NB4 (cell line): ENCODE results near the gene USP24.

Experiments used
- CTCF ChIP-seq: IDR thresholded peaks from one replicate; pipeline ENCODE4 v1.5.1; 2012; ENCODE audit warnings: low read depth, low read length
- POLR2A ChIP-seq: IDR thresholded peaks from 2 replicates; pipeline ENCODE4 v1.6.1; 2011; ENCODE audit warnings: mild to moderate bottlenecking; ENCODE audit not compliant: insufficient read length; ENCODE audit errors: extremely low read depth

- TF ChIP-seq CTCF: no peak
- TF ChIP-seq POLR2A: no peak
These were observed 141.8 kb downstream of the USP24 start for GRCh38 chr1:55073187-55073916.
